Activated T-helper 1 cell treated with anti-CD3 and anti-CD28 coated beads, Interleukin-2, amount 50 U/mL, for 16 hours (primary cell): Measurements from ENCODE around the gene CHST8.
"Not testable (repeated sequence)": the region's sequence is repeated elsewhere in the genome, so short reads cannot be mapped to it uniquely, and the experiment has no call there.

Source experiments
- DNase-seq, 2 donors: peaks; one replicate each; pipeline ENCODE4 v3.0.0-alpha.2; 2020; ENCODE audit warnings: low read depth in 1 of 2, low spot score in 1 of 2

CHST8 gene

GRCh38 chr19:33618363-33618762 is 3.4 kb upstream of the CHST8 start:
- DNase-seq, result not testable (repeated sequence)

- DNase-seq, result no peak
Measured at GRCh38 chr19:33618884-33619283, 2.9 kb upstream of the CHST8 start.

- no peak for DNase-seq
Measured at GRCh38 chr19:33620611-33621010, 1.1 kb upstream of the CHST8 start.

- DNase-seq, result no peak
Measured at GRCh38 chr19:33621065-33621785, 528 bp upstream of the CHST8 start.

- DNase-seq, result no peak
Measured at GRCh38 chr19:33622505-33622808, 704 bp downstream of the CHST8 start.

GRCh38 chr19:33622809-33623511 is 1.2 kb downstream of the CHST8 start:
- no peak for DNase-seq

GRCh38 chr19:33624586-33624985 is 2.8 kb downstream of the CHST8 start:
- DNase-seq, result no peak

- no peak for DNase-seq
Measured at GRCh38 chr19:33627526-33627925, 5.8 kb downstream of the CHST8 start.

GRCh38 chr19:33627962-33628839 is 6.4 kb downstream of the CHST8 start:
- DNase-seq, result no peak

- DNase-seq, result no peak
Measured at GRCh38 chr19:33628921-33629825, 7.4 kb downstream of the CHST8 start.

- no peak for DNase-seq
Measured at GRCh38 chr19:33629826-33630375, 8.1 kb downstream of the CHST8 start.

GRCh38 chr19:33630880-33631608 is 9.3 kb downstream of the CHST8 start:
- no peak for DNase-seq

- DNase-seq, result no peak
Measured at GRCh38 chr19:33631609-33631973, 9.8 kb downstream of the CHST8 start.

GRCh38 chr19:33634361-33635091 is 12.8 kb downstream of the CHST8 start:
- no peak for DNase-seq

GRCh38 chr19:33638167-33639034 is 16.6 kb downstream of the CHST8 start:
- DNase-seq, result no peak

GRCh38 chr19:33639035-33639681 is 17.4 kb downstream of the CHST8 start:
- no peak for DNase-seq

- DNase-seq, result no peak
Measured at GRCh38 chr19:33640773-33641172, 19.0 kb downstream of the CHST8 start.

GRCh38 chr19:33641261-33641660 is 19.5 kb downstream of the CHST8 start:
- no peak for DNase-seq
